Testis (tissue), 3 donors: ENCODE results near the gene TUBGCP3. TPM values are rescaled to one million over a fixed set of nuclear protein-coding genes. Genes with fewer than 3 reads are reported as not detected.

Experiments used
- DNase-seq: peaks from one replicate; pipeline ENCODE4 v3.0.0-alpha.2; 2019
- H3K27ac ChIP-seq, 2 donors: fragments of 200-600 bp; sonication (generic); one replicate each; pipeline ENCODE4 v1.5.1; 2019
- H3K27me3 ChIP-seq: fragments of 200-600 bp; sonication (generic); one replicate; pipeline ENCODE4 v1.5.1; 2019
- H3K36me3 ChIP-seq: fragments of 200-600 bp; sonication (generic); one replicate; pipeline ENCODE4 v1.5.1; 2017; ENCODE audit warnings: low read depth; ENCODE audit errors: missing control alignments
- H3K4me1 ChIP-seq: fragments of 200-600 bp; sonication (generic); one replicate; pipeline ENCODE4 v1.5.1; 2019
- H3K4me3 ChIP-seq, 2 donors: fragments of 200-600 bp; sonication (generic); one replicate each; pipeline ENCODE4 v1.5.1; 2017 to 2019
- H3K9me3 ChIP-seq: fragments of 200-600 bp; sonication (generic); one replicate; pipeline ENCODE4 v1.5.1; 2017
- CTCF ChIP-seq, 3 experiments: fragments of 450-650 bp in 2 of 3; fragments of 200-600 bp in 1 of 3; sonication (generic) in 1 of 3; IDR thresholded peaks; one replicate each; pipeline ENCODE4 v1.5.1; 2016 to 2019; ENCODE audit warnings: antibody characterized with exemption in 3 of 3, mild to moderate bottlenecking in 2 of 3, moderate library complexity in 1 of 3
- POLR2A ChIP-seq: fragments of 450-650 bp; IDR thresholded peaks from one replicate; pipeline ENCODE4 v1.6.1; 2017; ENCODE audit warnings: antibody characterized with exemption, mild to moderate bottlenecking, moderate library complexity
- WGBS, 2 donors: methylation state at CpG; one replicate each; pipeline ENCODE4 v1.1.5; 2018; 5-methylcytosine and 5-hydroxymethylcytosine counted together
- intact Hi-C: fragments of 100-400 bp; cut with DNase I; formaldehyde crosslinking; loops from one replicate; pipeline ENCODE4 v1.15.1; 2023; ENCODE audit warnings: low total_unique reads
- polyA plus RNA-seq: library from polyadenylated mRNA; stranded (reverse); fragments of 350-450 nt; fragmentation: Illumina TruSeq; extraction: RNeasy Lipid Tissue Mini Kit (QIAGEN cat#74804); gene quantifications from one replicate; pipeline ENCODE4 v1.2.3, GENCODE V29; 2014; ENCODE audit warnings: low read depth, low replicate concordance; ENCODE audit not compliant: insufficient read depth
- total RNA-seq, 2 donors: library from RNA; depleted of rRNA; stranded (reverse); fragments of >200 nt; gene quantifications; one replicate each; pipeline ENCODE4 v1.2.3, GENCODE V29; 2016

TUBGCP3 gene
- total and polyA plus RNA-seq, 3 donors from 2014 or later, result 42.4 to 53.1 (median 53.1) TPM

DNA sequence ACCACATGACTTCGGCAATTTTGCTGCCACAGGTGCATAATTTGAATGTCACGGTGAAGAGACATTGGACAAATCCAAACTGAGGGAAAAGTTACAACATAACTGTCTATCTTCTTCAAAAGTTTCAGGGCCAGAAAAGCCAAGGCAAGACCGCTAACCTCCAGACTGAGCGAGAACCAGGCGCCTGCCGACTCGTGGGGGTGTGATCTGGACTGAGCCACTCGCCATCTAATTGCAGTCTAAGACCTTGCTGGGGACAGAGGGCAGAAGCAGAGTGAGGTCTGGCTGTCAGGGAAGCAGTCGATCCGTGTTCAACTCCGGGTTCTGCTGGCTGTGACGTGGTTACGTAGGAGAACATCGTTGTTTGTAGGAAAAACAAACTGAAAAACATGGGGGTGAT lies 123.2 kb downstream of the TUBGCP3 start:
- WGBS, 2 donors, result 74 to 95% methylated on average over 13 to 14 of the region's 14 CpGs
- intact Hi-C loops, result no loop called here
- H3K9me3 ChIP-seq, result no peaks in the 10 kb centered on the region
- no peak for DNase-seq
- TF ChIP-seq CTCF (IDR thresholded peaks at IDR 0.05) (no peak), POLR2A (no peak)
- H3K4me1 ChIP-seq, result no peaks in the 10 kb centered on the region
- no peak overlapping the region for H3K27ac ChIP-seq
- H3K27me3 ChIP-seq, result no peaks in the 10 kb centered on the region
- H3K36me3 ChIP-seq, result no peaks in the 10 kb centered on the region
- H3K4me3 ChIP-seq, result no peak overlapping the region

DNA sequence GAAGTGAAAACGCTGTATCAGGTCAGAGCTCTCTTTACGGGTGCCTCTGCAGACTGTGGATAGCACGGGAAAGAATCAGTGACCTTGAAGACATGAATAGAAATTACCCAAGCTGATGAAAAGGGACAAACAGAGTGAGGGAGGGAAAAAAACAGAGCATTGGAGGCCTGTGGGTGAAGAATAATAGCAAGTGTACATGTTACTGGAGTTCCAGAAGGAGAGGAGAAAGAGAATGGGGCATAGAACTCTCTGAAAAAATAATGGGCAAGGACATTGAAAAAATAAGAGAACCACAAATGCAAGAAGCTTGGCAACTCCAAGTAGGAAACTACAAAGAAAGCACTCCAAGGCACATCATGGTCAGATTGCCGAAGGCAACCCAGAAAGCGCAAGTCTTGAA lies 125.5 kb downstream of the TUBGCP3 start:
- Histone ChIP-seq H3K4me1 (no peaks in the 10 kb centered on the region), H3K27ac (no peak overlapping the region), H3K9me3 (no peaks in the 10 kb centered on the region), H3K27me3 (no peaks in the 10 kb centered on the region), H3K36me3 (no peaks in the 10 kb centered on the region), H3K4me3 (no peak overlapping the region)
- intact Hi-C loops, result no loop called here
- no peak for DNase-seq
- WGBS, 2 donors, result 85 to 87% methylated on average over 5 of the region's 5 CpGs
- no peak for TF ChIP-seq CTCF (IDR thresholded peaks at IDR 0.05)
- no peak for TF ChIP-seq POLR2A

- Histone ChIP-seq H3K4me3 (no peak overlapping the region), H3K9me3 (no peaks in the 10 kb centered on the region), H3K27ac (no peak overlapping the region), H3K4me1 (no peaks in the 10 kb centered on the region), H3K36me3 (no peaks in the 10 kb centered on the region), H3K27me3 (no peaks in the 10 kb centered on the region)
- TF ChIP-seq CTCF (IDR thresholded peaks at IDR 0.05), result no peak
- TF ChIP-seq POLR2A, result no peak
- intact Hi-C loops, result no loop called here
- 83 to 84% methylated on average over 13 of the region's 13 CpGs for WGBS, 2 donors
- no peak for DNase-seq
These were observed 130.5 kb downstream of the TUBGCP3 start for GRCh38 chr13:112457485-112457884.

- no peaks in the 10 kb centered on the region for H3K36me3 ChIP-seq
- H3K27ac ChIP-seq, result no peak overlapping the region
- no peak for DNase-seq
- intact Hi-C loops, result no loop called here
- no peaks in the 10 kb centered on the region for H3K27me3 ChIP-seq
- WGBS, 2 donors, result 89 to 93% methylated on average over 9 of the region's 9 CpGs
- TF ChIP-seq POLR2A (no peak), CTCF (IDR thresholded peaks at IDR 0.05) (no peak)
- no peaks in the 10 kb centered on the region for H3K9me3 ChIP-seq
- H3K4me3 ChIP-seq, result no peak overlapping the region
- H3K4me1 ChIP-seq, result no peaks in the 10 kb centered on the region
These were observed 130.9 kb downstream of the TUBGCP3 start for GRCh38 chr13:112457081-112457480.
